ENCODE results near the gene ZMYND15. TPM values are rescaled to one million over a fixed set of nuclear protein-coding genes. Genes with fewer than 3 reads are reported as not detected.

ZMYND15 gene
- total RNA-seq, 1 donor from 2014 or later, result not detected

GRCh38 chr17:4788807-4789700, 49.4 kb downstream of the ZMYND15 start, which contains the start of gene GLTPD2:
Gene GLTPD2 (plus strand): TSS chr17:4788964. CDS start chr17:4789012, 48 bp downstream.
- Mint-ChIP-seq H3K27ac (ENCODE audit: unreplicated experiment) (no peak within 1 kb of the TSS), H3K9me3 (ENCODE audit: unreplicated experiment) (no peaks in the 10 kb centered on the region), H3K36me3 (ENCODE audit: low read depth, unreplicated experiment) (peaks cover 3% of the 10 kb centered on the region), H3K4me1 (ENCODE audit: unreplicated experiment) (peaks cover 8% of the 10 kb centered on the region), H3K27me3 (ENCODE audit: unreplicated experiment) (peaks cover 9% of the 10 kb centered on the region), H3K4me3 (ENCODE audit: unreplicated experiment) (peak within 1 kb of the TSS; percentile 84)
- no peak for TF ChIP-seq CTCF (IDR thresholded peaks at IDR 0.05; ENCODE audit: unreplicated experiment)
- peak; percentile 21 for DNase-seq (ENCODE audit: low spot score)

- Mint-ChIP-seq H3K4me1 (ENCODE audit: unreplicated experiment) (peaks cover 8% of the 10 kb centered on the region), H3K27ac (ENCODE audit: unreplicated experiment) (no peak overlapping the region), H3K4me3 (ENCODE audit: unreplicated experiment) (peak overlapping the region; percentile 84), H3K9me3 (ENCODE audit: unreplicated experiment) (no peaks in the 10 kb centered on the region), H3K27me3 (ENCODE audit: unreplicated experiment) (peaks cover 10% of the 10 kb centered on the region), H3K36me3 (ENCODE audit: low read depth, unreplicated experiment) (peaks cover 3% of the 10 kb centered on the region)
- TF ChIP-seq CTCF (IDR thresholded peaks at IDR 0.05; ENCODE audit: unreplicated experiment), result no peak
- no peak for DNase-seq (ENCODE audit: low spot score)
These were observed 50.0 kb downstream of the ZMYND15 start for GRCh38 chr17:4789701-4789950.

GRCh38 chr17:4789951-4790704, 50.5 kb downstream of the ZMYND15 start:
- H3K4me3 Mint-ChIP-seq (ENCODE audit: unreplicated experiment), result peak overlapping the region; percentile 88
- H3K27ac Mint-ChIP-seq (ENCODE audit: unreplicated experiment), result no peak overlapping the region
- H3K4me1 Mint-ChIP-seq (ENCODE audit: unreplicated experiment), result peaks cover 8% of the 10 kb centered on the region
- TF ChIP-seq CTCF (IDR thresholded peaks at IDR 0.05; ENCODE audit: unreplicated experiment), result peak; percentile 69
- peaks cover 3% of the 10 kb centered on the region for H3K36me3 Mint-ChIP-seq (ENCODE audit: low read depth, unreplicated experiment)
- DNase-seq (ENCODE audit: low spot score), result peak; percentile 87
- H3K9me3 Mint-ChIP-seq (ENCODE audit: unreplicated experiment), result no peaks in the 10 kb centered on the region
- H3K27me3 Mint-ChIP-seq (ENCODE audit: unreplicated experiment), result peaks cover 10% of the 10 kb centered on the region

- Mint-ChIP-seq H3K27me3 (ENCODE audit: unreplicated experiment) (peaks cover 10% of the 10 kb centered on the region), H3K4me3 (ENCODE audit: unreplicated experiment) (peak overlapping the region; percentile 88), H3K36me3 (ENCODE audit: low read depth, unreplicated experiment) (peaks cover 3% of the 10 kb centered on the region), H3K4me1 (ENCODE audit: unreplicated experiment) (peaks cover 8% of the 10 kb centered on the region), H3K9me3 (ENCODE audit: unreplicated experiment) (no peaks in the 10 kb centered on the region), H3K27ac (ENCODE audit: unreplicated experiment) (peak overlapping the region; percentile 55)
- no peak for DNase-seq (ENCODE audit: low spot score)
- no peak for TF ChIP-seq CTCF (IDR thresholded peaks at IDR 0.05; ENCODE audit: unreplicated experiment)
These were observed 51.1 kb downstream of the ZMYND15 start for GRCh38 chr17:4790705-4791088.

GRCh38 chr17:4795168-4795567, 55.5 kb downstream of the ZMYND15 start:
- Mint-ChIP-seq H3K27me3 (ENCODE audit: unreplicated experiment) (peaks cover 9% of the 10 kb centered on the region), H3K36me3 (ENCODE audit: low read depth, unreplicated experiment) (peaks cover 19% of the 10 kb centered on the region), H3K4me3 (ENCODE audit: unreplicated experiment) (peak overlapping the region; percentile 100), H3K9me3 (ENCODE audit: unreplicated experiment) (no peaks in the 10 kb centered on the region), H3K27ac (ENCODE audit: unreplicated experiment) (peak overlapping the region; percentile 45), H3K4me1 (ENCODE audit: unreplicated experiment) (peaks cover 14% of the 10 kb centered on the region)
- no peak for TF ChIP-seq CTCF (IDR thresholded peaks at IDR 0.05; ENCODE audit: unreplicated experiment)
- no peak for DNase-seq (ENCODE audit: low spot score)
